Measurements from ENCODE around the gene DUSP3.

The DUSP3 gene

GRCh38 chr17:43756201-43756600 is 22.6 kb downstream of the DUSP3 start:
- Histone ChIP-seq H3K4me3 (ENCODE audit: insufficient read depth in 1 of 2, low read depth in 1 of 2, low read length in 2 of 2) (no peak overlapping the region), H4K91ac (ENCODE audit: low read length) (no peak overlapping the region), H3K4ac (ENCODE audit: low read depth in 1 of 2, low read length in 2 of 2) (no peak overlapping the region), H2BK15ac (ENCODE audit: low read depth, poor library complexity, severe bottlenecking) (no peak overlapping the region), H4K8ac (ENCODE audit: low read length) (no peak overlapping the region), H3K18ac (ENCODE audit: low read depth in 1 of 2, low read length in 2 of 2) (no peak overlapping the region), H3K14ac (ENCODE audit: low read length in 2 of 2) (no peak overlapping the region), H3K9ac (ENCODE audit: low read length) (no peak overlapping the region), H3K9me3 (ENCODE audit: control insufficient read depth, low read length) (no peaks in the 10 kb centered on the region), H2BK120ac (ENCODE audit: low read depth, low read length) (no peak overlapping the region), H2BK5ac (ENCODE audit: low read depth, low read length, poor library complexity, severe bottlenecking) (no peak overlapping the region), H3K27ac (ENCODE audit: low read length, poor library complexity, severe bottlenecking) (no peak overlapping the region), H2AFZ (ENCODE audit: low read depth, low read length) (no peak overlapping the region), H3K23ac (ENCODE audit: low read length in 2 of 2) (no peak overlapping the region), H3K27me3 (ENCODE audit: control insufficient read depth in 1 of 2, insufficient read depth in 1 of 2, low read length in 2 of 2) (peaks cover 77 to 83% of the 10 kb centered on the region in 2 experiments), H3K4me2 (ENCODE audit: low read length, poor library complexity, severe bottlenecking) (no peak overlapping the region), H2BK12ac (ENCODE audit: low read length in 2 of 2) (no peak overlapping the region), H3K36me3 (ENCODE audit: control insufficient read depth in 1 of 2, insufficient read depth in 2 of 2, low read depth in 1 of 2, low read length in 2 of 2) (no peaks in the 10 kb centered on the region), H3K79me1 (replicated peaks; ENCODE audit: low read length, poor library complexity, severe bottlenecking) (no peaks in the 10 kb centered on the region), H2AK5ac (ENCODE audit: low read length, severe bottlenecking) (no peak overlapping the region), H3K4me1 (ENCODE audit: control insufficient read depth, insufficient read depth, low read depth, low read length) (peaks cover 9% of the 10 kb centered on the region)
- 84% methylated on average over 6 of the region's 6 CpGs for WGBS
- DNase-seq = no peak

- Histone ChIP-seq H2BK120ac (ENCODE audit: low read depth, low read length) (no peak overlapping the region), H3K4me3 (ENCODE audit: insufficient read depth in 1 of 2, low read depth in 1 of 2, low read length in 2 of 2) (peak overlapping the region; percentile 36 to 56), H2AK5ac (ENCODE audit: low read length, severe bottlenecking) (no peak overlapping the region), H4K91ac (ENCODE audit: low read length) (no peak overlapping the region), H4K8ac (ENCODE audit: low read length) (peak overlapping the region; percentile 12), H2BK15ac (ENCODE audit: low read depth, poor library complexity, severe bottlenecking) (peak overlapping the region; percentile 71), H3K27ac (ENCODE audit: low read length, poor library complexity, severe bottlenecking) (no peak overlapping the region), H3K14ac (ENCODE audit: low read length in 2 of 2) (no peak overlapping the region), H3K18ac (ENCODE audit: low read depth in 1 of 2, low read length in 2 of 2) (no peak overlapping the region), H3K79me1 (replicated peaks; ENCODE audit: low read length, poor library complexity, severe bottlenecking) (no peaks in the 10 kb centered on the region), H3K4me2 (ENCODE audit: low read length, poor library complexity, severe bottlenecking) (peak overlapping the region; percentile 64), H3K23ac (ENCODE audit: low read length in 2 of 2) (no peak overlapping the region), H3K4ac (ENCODE audit: low read depth in 1 of 2, low read length in 2 of 2) (no peak overlapping the region), H3K4me1 (ENCODE audit: control insufficient read depth, insufficient read depth, low read depth, low read length) (peaks cover 9% of the 10 kb centered on the region), H2BK12ac (ENCODE audit: low read length in 2 of 2) (no peak overlapping the region), H3K9me3 (ENCODE audit: control insufficient read depth, low read length) (no peaks in the 10 kb centered on the region), H3K9ac (ENCODE audit: low read length) (no peak overlapping the region), H3K27me3 (ENCODE audit: control insufficient read depth in 1 of 2, insufficient read depth in 1 of 2, low read length in 2 of 2) (peaks cover 85 to 90% of the 10 kb centered on the region in 2 experiments), H3K36me3 (ENCODE audit: control insufficient read depth in 1 of 2, insufficient read depth in 2 of 2, low read depth in 1 of 2, low read length in 2 of 2) (no peaks in the 10 kb centered on the region), H2AFZ (ENCODE audit: low read depth, low read length) (no peak overlapping the region), H2BK5ac (ENCODE audit: low read depth, low read length, poor library complexity, severe bottlenecking) (no peak overlapping the region)
- 14% methylated on average over 59 of the region's 60 CpGs for WGBS
- peak; percentile 33 for DNase-seq
Observed at GRCh38 chr17:43755389-43755875, 23.3 kb downstream of the DUSP3 start.

- Histone ChIP-seq H3K36me3 (ENCODE audit: control insufficient read depth in 1 of 2, insufficient read depth in 2 of 2, low read depth in 1 of 2, low read length in 2 of 2) (no peaks in the 10 kb centered on the region), H3K4me2 (ENCODE audit: low read length, poor library complexity, severe bottlenecking) (peak overlapping the region; percentile 64), H3K4me3 (ENCODE audit: insufficient read depth in 1 of 2, low read depth in 1 of 2, low read length in 2 of 2) (no peak overlapping the region), H2BK12ac (ENCODE audit: low read length in 2 of 2) (no peak overlapping the region), H3K9me3 (ENCODE audit: control insufficient read depth, low read length) (no peaks in the 10 kb centered on the region), H2AK5ac (ENCODE audit: low read length, severe bottlenecking) (no peak overlapping the region), H3K79me1 (replicated peaks; ENCODE audit: low read length, poor library complexity, severe bottlenecking) (no peaks in the 10 kb centered on the region), H3K27ac (ENCODE audit: low read length, poor library complexity, severe bottlenecking) (no peak overlapping the region), H2BK15ac (ENCODE audit: low read depth, poor library complexity, severe bottlenecking) (peak overlapping the region; percentile 71), H3K4me1 (ENCODE audit: control insufficient read depth, insufficient read depth, low read depth, low read length) (peaks cover 9% of the 10 kb centered on the region), H3K18ac (ENCODE audit: low read depth in 1 of 2, low read length in 2 of 2) (no peak overlapping the region), H3K23ac (ENCODE audit: low read length in 2 of 2) (no peak overlapping the region), H4K91ac (ENCODE audit: low read length) (no peak overlapping the region), H2BK120ac (ENCODE audit: low read depth, low read length) (no peak overlapping the region), H4K8ac (ENCODE audit: low read length) (no peak overlapping the region), H2AFZ (ENCODE audit: low read depth, low read length) (no peak overlapping the region), H3K4ac (ENCODE audit: low read depth in 1 of 2, low read length in 2 of 2) (no peak overlapping the region), H3K14ac (ENCODE audit: low read length in 2 of 2) (no peak overlapping the region), H3K9ac (ENCODE audit: low read length) (no peak overlapping the region), H2BK5ac (ENCODE audit: low read depth, low read length, poor library complexity, severe bottlenecking) (no peak overlapping the region), H3K27me3 (ENCODE audit: control insufficient read depth in 1 of 2, insufficient read depth in 1 of 2, low read length in 2 of 2) (peaks cover 87 to 88% of the 10 kb centered on the region in 2 experiments)
- DNase-seq = no peak
- 23% methylated on average over 21 of the region's 21 CpGs for WGBS
Observed at GRCh38 chr17:43754947-43755346, 23.8 kb downstream of the DUSP3 start.

- Histone ChIP-seq H3K79me1 (replicated peaks; ENCODE audit: low read length, poor library complexity, severe bottlenecking) (no peaks in the 10 kb centered on the region), H3K18ac (ENCODE audit: low read depth in 1 of 2, low read length in 2 of 2) (no peak overlapping the region), H4K91ac (ENCODE audit: low read length) (no peak overlapping the region), H3K4me2 (ENCODE audit: low read length, poor library complexity, severe bottlenecking) (no peak overlapping the region), H2AFZ (ENCODE audit: low read depth, low read length) (no peak overlapping the region), H3K9me3 (ENCODE audit: control insufficient read depth, low read length) (no peaks in the 10 kb centered on the region), H3K4ac (ENCODE audit: low read depth in 1 of 2, low read length in 2 of 2) (no peak overlapping the region), H2BK12ac (ENCODE audit: low read length in 2 of 2) (no peak overlapping the region), H3K14ac (ENCODE audit: low read length in 2 of 2) (no peak overlapping the region), H2BK5ac (ENCODE audit: low read depth, low read length, poor library complexity, severe bottlenecking) (no peak overlapping the region), H2BK15ac (ENCODE audit: low read depth, poor library complexity, severe bottlenecking) (no peak overlapping the region), H3K4me3 (ENCODE audit: insufficient read depth in 1 of 2, low read depth in 1 of 2, low read length in 2 of 2) (no peak overlapping the region), H3K36me3 (ENCODE audit: control insufficient read depth in 1 of 2, insufficient read depth in 2 of 2, low read depth in 1 of 2, low read length in 2 of 2) (no peaks in the 10 kb centered on the region), H3K4me1 (ENCODE audit: control insufficient read depth, insufficient read depth, low read depth, low read length) (peaks cover 7% of the 10 kb centered on the region), H4K8ac (ENCODE audit: low read length) (no peak overlapping the region), H3K27me3 (ENCODE audit: control insufficient read depth in 1 of 2, insufficient read depth in 1 of 2, low read length in 2 of 2) (peaks cover 74 to 81% of the 10 kb centered on the region in 2 experiments), H2BK120ac (ENCODE audit: low read depth, low read length) (no peak overlapping the region), H3K9ac (ENCODE audit: low read length) (no peak overlapping the region), H2AK5ac (ENCODE audit: low read length, severe bottlenecking) (no peak overlapping the region), H3K27ac (ENCODE audit: low read length, poor library complexity, severe bottlenecking) (no peak overlapping the region), H3K23ac (ENCODE audit: low read length in 2 of 2) (no peak overlapping the region)
- 92% methylated on average over 4 of the region's 5 CpGs for WGBS
- no peak for DNase-seq
Observed at GRCh38 chr17:43753493-43754129, 25.2 kb downstream of the DUSP3 start.

Data from mesenchymal stem cell (in vitro differentiated cells and primary cell).